WTC11 (cell line): Measurements from ENCODE around the gene UQCC2. TPM values are rescaled to one million over a fixed set of nuclear protein-coding genes. Genes with fewer than 3 reads are reported as not detected.

Experiments used
- ATAC-seq: fragments of 200-7000 bp; cut with Tn5 transposase; 2 replicates; pipeline ENCODE4 v1.10.0; 2021; ENCODE audit warnings: mild to moderate bottlenecking, moderate library complexity
- CTCF ChIA-PET: fragments of 300-600 bp; sonication (Branson Sonifier 250); formaldehyde crosslinking; loops from one replicate; lab custom pipeline; 2021; ENCODE audit warnings: antibody characterized with exemption; lab: Charles Lee
- POLR2A ChIA-PET: fragments of 350-600 bp; sonication (Branson Sonifier 250); formaldehyde crosslinking; loops from one replicate; lab custom pipeline; 2021; ENCODE audit warnings: antibody characterized with exemption; lab: Charles Lee
- DNase-seq: peaks from one replicate; pipeline ENCODE4 v3.0.0; 2021; ENCODE audit warnings: low spot score
- H3K27ac Mint-ChIP-seq: 2 replicates; pipeline ENCODE4 v1.8.0; 2021; ENCODE audit warnings: mixed read lengths
- H3K27me3 Mint-ChIP-seq: 2 replicates; pipeline ENCODE4 v1.8.0; 2021; ENCODE audit warnings: low read depth, mild to moderate bottlenecking, moderate library complexity, mixed read lengths
- H3K36me3 Mint-ChIP-seq: 2 replicates; pipeline ENCODE4 v1.8.0; 2021; ENCODE audit warnings: mixed read lengths
- H3K4me1 Mint-ChIP-seq: 2 replicates; pipeline ENCODE4 v1.8.0; 2022; ENCODE audit warnings: mixed read lengths
- H3K4me3 Mint-ChIP-seq: 2 replicates; pipeline ENCODE4 v1.8.0; 2021; ENCODE audit warnings: mild to moderate bottlenecking, moderate library complexity, mixed read lengths
- H3K9me3 Mint-ChIP-seq: 2 replicates; pipeline ENCODE4 v1.8.0; 2021; ENCODE audit warnings: mixed read lengths
- FOXK1 ChIP-seq: sonication (generic); formaldehyde crosslinking; IDR thresholded peaks from 2 replicates; pipeline ENCODE4 v1.8.0; 2022; ENCODE audit warnings: mild to moderate bottlenecking, moderate library complexity, missing genetic modification reagents
- GTF2I ChIP-seq: fragments of 250-450 bp; sonication (Bioruptor Pico); conservative IDR thresholded peaks from 2 replicates; pipeline ENCODE4 v1.4.0; 2021; ENCODE audit warnings: mild to moderate bottlenecking
- IRF2 ChIP-seq: sonication (generic); formaldehyde crosslinking; IDR thresholded peaks from 2 replicates; pipeline ENCODE4 v1.8.0; 2022; ENCODE audit warnings: low read depth, missing genetic modification reagents, borderline replicate concordance
- NR2C2 ChIP-seq: sonication (generic); formaldehyde crosslinking; IDR thresholded peaks from 2 replicates; pipeline ENCODE4 v1.8.0; 2022; ENCODE audit warnings: mild to moderate bottlenecking, missing genetic modification reagents
- PREB ChIP-seq: sonication (generic); formaldehyde crosslinking; IDR thresholded peaks from 2 replicates; pipeline ENCODE4 v1.8.1; 2022; ENCODE audit warnings: mild to moderate bottlenecking, missing genetic modification reagents, moderate library complexity, borderline replicate concordance
- TCF7 ChIP-seq: sonication (generic); formaldehyde crosslinking; IDR thresholded peaks from 2 replicates; pipeline ENCODE4 v1.8.0; 2022; ENCODE audit warnings: mild to moderate bottlenecking, low read depth, missing genetic modification reagents, moderate library complexity
- TP53 ChIP-seq: sonication (generic); formaldehyde crosslinking; IDR thresholded peaks from 2 replicates; pipeline ENCODE4 v1.8.1; 2023; ENCODE audit warnings: mild to moderate bottlenecking, missing genetic modification reagents
- ZNF121 ChIP-seq: sonication (generic); formaldehyde crosslinking; IDR thresholded peaks from 2 replicates; pipeline ENCODE4 v1.8.0; 2023; ENCODE audit warnings: missing genetic modification reagents
- ZNF263 ChIP-seq: sonication (generic); formaldehyde crosslinking; IDR thresholded peaks from 2 replicates; pipeline ENCODE4 v1.8.1; 2022; ENCODE audit warnings: low read depth, mild to moderate bottlenecking, moderate library complexity, missing genetic modification reagents
- ZNF317 ChIP-seq: sonication (generic); formaldehyde crosslinking; IDR thresholded peaks from 2 replicates; pipeline ENCODE4 v1.8.1; 2023; ENCODE audit warnings: low read depth, mild to moderate bottlenecking, moderate library complexity, missing genetic modification reagents, borderline replicate concordance
- ZNF396 ChIP-seq: fragments of 250-450 bp; sonication (Bioruptor Pico); IDR thresholded peaks from 2 replicates; pipeline ENCODE4 v1.8.0; 2021; ENCODE audit warnings: mild to moderate bottlenecking, moderate library complexity, borderline replicate concordance
- ZNF532 ChIP-seq: fragments of 250-450 bp; sonication (Bioruptor Pico); IDR thresholded peaks from 2 replicates; pipeline ENCODE4 v1.9.0; 2021; ENCODE audit warnings: mild to moderate bottlenecking, borderline replicate concordance
- ZNF671 ChIP-seq: fragments of 250-450 bp; sonication (Bioruptor Pico); IDR thresholded peaks from 2 replicates; pipeline ENCODE4 v1.8.0; 2021; ENCODE audit warnings: mild to moderate bottlenecking
- total RNA-seq: library from RNA; stranded (reverse); gene quantifications from 3 replicates; pipeline ENCODE4 v1.2.3, GENCODE V29; 2021
- TF ChIP-seq, protein P1 (sequence below): sonication (generic); formaldehyde crosslinking; IDR thresholded peaks from 2 replicates; pipeline ENCODE4 v1.8.0; 2022; ENCODE audit warnings: mild to moderate bottlenecking, missing genetic modification reagents
- TF ChIP-seq, protein P2 (sequence below): fragments of 250-450 bp; sonication (Bioruptor Pico); IDR thresholded peaks from 2 replicates; pipeline ENCODE4 v1.9.0; 2021; ENCODE audit warnings: moderate library complexity, mild to moderate bottlenecking, inconsistent platforms, borderline replicate concordance
- TF ChIP-seq, protein P3 (sequence below): sonication (generic); formaldehyde crosslinking; IDR thresholded peaks from 2 replicates; pipeline ENCODE4 v1.8.1; 2023; ENCODE audit warnings: mild to moderate bottlenecking, missing genetic modification reagents
- TF ChIP-seq, protein P4 (sequence below): sonication (generic); formaldehyde crosslinking; IDR thresholded peaks from 2 replicates; pipeline ENCODE4 v1.8.0; 2022; ENCODE audit warnings: mild to moderate bottlenecking, missing genetic modification reagents
- TF ChIP-seq, protein P5 (sequence below): sonication (generic); formaldehyde crosslinking; IDR thresholded peaks from 2 replicates; pipeline ENCODE4 v1.8.1; 2022; ENCODE audit warnings: missing genetic modification reagents, borderline replicate concordance

The UQCC2 gene
- total RNA-seq, 1 experiment from 2014 or later, result 65.8 TPM

GRCh38 chr6:33695451-33695887 lies 16.0 kb downstream of the UQCC2 start (continued):
- TF ChIP-seq, protein P1, sequence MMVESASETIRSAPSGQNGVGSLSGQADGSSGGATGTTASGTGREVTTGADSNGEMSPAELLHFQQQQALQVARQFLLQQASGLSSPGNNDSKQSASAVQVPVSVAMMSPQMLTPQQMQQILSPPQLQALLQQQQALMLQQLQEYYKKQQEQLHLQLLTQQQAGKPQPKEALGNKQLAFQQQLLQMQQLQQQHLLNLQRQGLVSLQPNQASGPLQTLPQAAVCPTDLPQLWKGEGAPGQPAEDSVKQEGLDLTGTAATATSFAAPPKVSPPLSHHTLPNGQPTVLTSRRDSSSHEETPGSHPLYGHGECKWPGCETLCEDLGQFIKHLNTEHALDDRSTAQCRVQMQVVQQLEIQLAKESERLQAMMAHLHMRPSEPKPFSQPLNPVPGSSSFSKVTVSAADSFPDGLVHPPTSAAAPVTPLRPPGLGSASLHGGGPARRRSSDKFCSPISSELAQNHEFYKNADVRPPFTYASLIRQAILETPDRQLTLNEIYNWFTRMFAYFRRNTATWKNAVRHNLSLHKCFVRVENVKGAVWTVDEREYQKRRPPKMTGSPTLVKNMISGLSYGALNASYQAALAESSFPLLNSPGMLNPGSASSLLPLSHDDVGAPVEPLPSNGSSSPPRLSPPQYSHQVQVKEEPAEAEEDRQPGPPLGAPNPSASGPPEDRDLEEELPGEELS (CRISPR knock-in tag), result no peak
- TF ChIP-seq ZNF671 (CRISPR knock-in tag) (no peak), PREB (CRISPR knock-in tag) (no peak), NR2C2 (CRISPR knock-in tag) (no peak)

- Mint-ChIP-seq H3K27ac (no peak overlapping the region), H3K27me3 (no peaks in the 10 kb centered on the region), H3K36me3 (peaks cover 55% of the 10 kb centered on the region), H3K4me1 (peaks cover 15% of the 10 kb centered on the region), H3K4me3 (no peak overlapping the region), H3K9me3 (no peaks in the 10 kb centered on the region)
- no peak for TF ChIP-seq TCF7 (CRISPR knock-in tag)
- TF ChIP-seq ZNF317, result no peak
- TF ChIP-seq, protein P2, sequence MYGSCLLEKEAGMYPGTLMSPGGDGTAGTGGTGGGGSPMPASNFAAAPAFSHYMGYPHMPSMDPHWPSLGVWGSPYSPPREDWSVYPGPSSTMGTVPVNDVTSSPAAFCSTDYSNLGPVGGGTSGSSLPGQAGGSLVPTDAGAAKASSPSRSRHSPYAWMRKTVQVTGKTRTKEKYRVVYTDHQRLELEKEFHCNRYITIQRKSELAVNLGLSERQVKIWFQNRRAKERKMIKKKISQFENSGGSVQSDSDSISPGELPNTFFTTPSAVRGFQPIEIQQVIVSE (CRISPR knock-in tag), result no peak
- no peak for TF ChIP-seq IRF2 (CRISPR knock-in tag)
- no peak for TF ChIP-seq GTF2I (CRISPR knock-in tag)
- no peak for TF ChIP-seq ZNF396 (CRISPR knock-in tag)
- TF ChIP-seq ZNF121, result no peak
- TF ChIP-seq, protein P3, sequence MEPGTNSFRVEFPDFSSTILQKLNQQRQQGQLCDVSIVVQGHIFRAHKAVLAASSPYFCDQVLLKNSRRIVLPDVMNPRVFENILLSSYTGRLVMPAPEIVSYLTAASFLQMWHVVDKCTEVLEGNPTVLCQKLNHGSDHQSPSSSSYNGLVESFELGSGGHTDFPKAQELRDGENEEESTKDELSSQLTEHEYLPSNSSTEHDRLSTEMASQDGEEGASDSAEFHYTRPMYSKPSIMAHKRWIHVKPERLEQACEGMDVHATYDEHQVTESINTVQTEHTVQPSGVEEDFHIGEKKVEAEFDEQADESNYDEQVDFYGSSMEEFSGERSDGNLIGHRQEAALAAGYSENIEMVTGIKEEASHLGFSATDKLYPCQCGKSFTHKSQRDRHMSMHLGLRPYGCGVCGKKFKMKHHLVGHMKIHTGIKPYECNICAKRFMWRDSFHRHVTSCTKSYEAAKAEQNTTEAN (CRISPR knock-in tag), result no peak
- TF ChIP-seq TP53, result no peak
- TF ChIP-seq, protein P4, sequence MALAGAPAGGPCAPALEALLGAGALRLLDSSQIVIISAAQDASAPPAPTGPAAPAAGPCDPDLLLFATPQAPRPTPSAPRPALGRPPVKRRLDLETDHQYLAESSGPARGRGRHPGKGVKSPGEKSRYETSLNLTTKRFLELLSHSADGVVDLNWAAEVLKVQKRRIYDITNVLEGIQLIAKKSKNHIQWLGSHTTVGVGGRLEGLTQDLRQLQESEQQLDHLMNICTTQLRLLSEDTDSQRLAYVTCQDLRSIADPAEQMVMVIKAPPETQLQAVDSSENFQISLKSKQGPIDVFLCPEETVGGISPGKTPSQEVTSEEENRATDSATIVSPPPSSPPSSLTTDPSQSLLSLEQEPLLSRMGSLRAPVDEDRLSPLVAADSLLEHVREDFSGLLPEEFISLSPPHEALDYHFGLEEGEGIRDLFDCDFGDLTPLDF (CRISPR knock-in tag), result no peak
- POLR2A ChIA-PET, result no interaction called here
- ATAC-seq (no peak), DNase-seq (no peak)
- CTCF ChIA-PET, result interaction anchor here (0.7 kb wide), 1 partner anchor 112 kb away, joined by 3 read pairs; no protein-coding TSS in a partner anchor
Observed at GRCh38 chr6:33694977-33695376, 16.5 kb downstream of the UQCC2 start.

- ChIA-PET POLR2A (interaction anchor here (0.7 kb wide), 1 partner anchor 17 kb away, joined by 3 read pairs; no protein-coding TSS in a partner anchor), CTCF (interaction anchor here (0.7 to 1.3 kb wide), 2 partner anchors 85 to 111 kb away, joined by 3 read pairs; no protein-coding TSS in a partner anchor)
- H3K27ac Mint-ChIP-seq, result peak overlapping the region; percentile 32; the same call in 1 of the 2 replicates
- no peaks in the 10 kb centered on the region for H3K9me3 Mint-ChIP-seq
- H3K4me1 Mint-ChIP-seq, result peaks cover 15% of the 10 kb centered on the region
- DNase-seq (no peak), ATAC-seq (no peak)
- no peaks in the 10 kb centered on the region for H3K27me3 Mint-ChIP-seq
- H3K36me3 Mint-ChIP-seq, result peaks cover 58% of the 10 kb centered on the region
- no peak overlapping the region for H3K4me3 Mint-ChIP-seq
- no peak for TF ChIP-seq FOXK1
- no peak for TF ChIP-seq ZNF396 (CRISPR knock-in tag)
- TF ChIP-seq, protein P5, sequence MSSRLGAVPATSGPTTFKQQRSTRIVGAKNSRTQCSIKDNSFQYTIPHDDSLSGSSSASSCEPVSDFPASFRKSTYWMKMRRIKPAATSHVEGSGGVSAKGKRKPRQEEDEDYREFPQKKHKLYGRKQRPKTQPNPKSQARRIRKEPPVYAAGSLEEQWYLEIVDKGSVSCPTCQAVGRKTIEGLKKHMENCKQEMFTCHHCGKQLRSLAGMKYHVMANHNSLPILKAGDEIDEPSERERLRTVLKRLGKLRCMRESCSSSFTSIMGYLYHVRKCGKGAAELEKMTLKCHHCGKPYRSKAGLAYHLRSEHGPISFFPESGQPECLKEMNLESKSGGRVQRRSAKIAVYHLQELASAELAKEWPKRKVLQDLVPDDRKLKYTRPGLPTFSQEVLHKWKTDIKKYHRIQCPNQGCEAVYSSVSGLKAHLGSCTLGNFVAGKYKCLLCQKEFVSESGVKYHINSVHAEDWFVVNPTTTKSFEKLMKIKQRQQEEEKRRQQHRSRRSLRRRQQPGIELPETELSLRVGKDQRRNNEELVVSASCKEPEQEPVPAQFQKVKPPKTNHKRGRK (CRISPR knock-in tag), result no peak
- no peak for TF ChIP-seq ZNF263 (CRISPR knock-in tag)
- TF ChIP-seq ZNF532, result no peak
- TF ChIP-seq ZNF121, result no peak
Observed at GRCh38 chr6:33694401-33694931, 17.0 kb downstream of the UQCC2 start.
